K562 (cell line): Measurements from ENCODE around the gene C10orf95. TPM values are rescaled to one million over a fixed set of nuclear protein-coding genes. Genes with fewer than 3 reads are reported as not detected.

Experiments used
- ADNP ChIP-seq: fragments of 200-800 bp; sonication (Bioruptor generic); IDR thresholded peaks from 2 replicates; pipeline ENCODE4 v1.6.1; 2016; ENCODE audit warnings: missing genetic modification characterization, missing compliant biosample characterization
- AFF4 ChIP-seq: sonication (generic); formaldehyde crosslinking; IDR thresholded peaks from 2 replicates; pipeline ENCODE4 v1.8.0; 2023; ENCODE audit warnings: mild to moderate bottlenecking, missing genetic modification reagents
- ARID3A ChIP-seq: IDR thresholded peaks from 2 replicates; pipeline ENCODE4 v1.6.1; 2012; ENCODE audit warnings: low read depth, low read length, improper control_type of control experiment, borderline replicate concordance
- EHMT2 ChIP-seq: fragments of 450-650 bp; IDR thresholded peaks from 2 replicates; pipeline ENCODE4 v1.6.1; 2018; ENCODE audit warnings: antibody characterized with exemption
- ETV6 ChIP-seq, 3 experiments: fragments of 150-350 bp in 1 of 3; sonication (generic) in 1 of 3; formaldehyde crosslinking in 1 of 3; IDR thresholded peaks; 2 replicates each; pipeline versions ENCODE4 v1.6.1 to v1.8.0; 2014 to 2022; ENCODE audit warnings: borderline replicate concordance in 2 of 3, low read depth in 2 of 3, antibody characterized with exemption in 1 of 3, low read length in 1 of 3, mild to moderate bottlenecking in 1 of 3, missing genetic modification reagents in 1 of 3
- FOSL1 ChIP-seq: fragments of 200-800 bp; sonication (Bioruptor generic); conservative IDR thresholded peaks from 2 replicates; pipeline ENCODE4 v1.6.1; 2016; ENCODE audit warnings: missing genetic modification characterization, missing compliant biosample characterization
- HMGN3 ChIP-seq: IDR thresholded peaks from 2 replicates; pipeline ENCODE4 v1.6.1; 2011; ENCODE audit warnings: borderline replicate concordance, low read depth, mild to moderate bottlenecking, mixed read lengths, low read length; ENCODE audit not compliant: insufficient read length; ENCODE audit errors: extremely low read depth
- LEF1 ChIP-seq: fragments of 450-650 bp; IDR thresholded peaks from 2 replicates; pipeline ENCODE4 v1.6.1; 2016; ENCODE audit warnings: mild to moderate bottlenecking
- MBD1 ChIP-seq: fragments of 250-450 bp; sonication (Bioruptor Pico); IDR thresholded peaks from 2 replicates; pipeline ENCODE4 v1.8.0; 2022; ENCODE audit warnings: inconsistent platforms
- NCOA1 ChIP-seq: fragments of 450-650 bp; IDR thresholded peaks from 2 replicates; pipeline ENCODE4 v1.6.1; 2016; ENCODE audit warnings: low read depth
- PCBP1 ChIP-seq: fragments of 200-400 bp; formaldehyde crosslinking; IDR thresholded peaks from 2 replicates; pipeline ENCODE4 v1.6.1; 2018; ENCODE audit warnings: mild to moderate bottlenecking, low read depth, low read length; ENCODE audit not compliant: poor library complexity, severe bottlenecking
- PHF21A ChIP-seq: fragments of 450-650 bp; IDR thresholded peaks from 2 replicates; pipeline ENCODE4 v1.6.1; 2017; ENCODE audit warnings: low read depth, borderline replicate concordance
- SAFB ChIP-seq: fragments of 200-400 bp; formaldehyde crosslinking; IDR thresholded peaks from 2 replicates; pipeline ENCODE4 v1.6.1; 2017; ENCODE audit warnings: low read depth, low read length, borderline replicate concordance
- XRCC5 ChIP-seq: fragments of 200-400 bp; formaldehyde crosslinking; IDR thresholded peaks from 2 replicates; pipeline ENCODE4 v1.6.1; 2017; ENCODE audit warnings: low read depth, mild to moderate bottlenecking, low read length
- ZEB2 ChIP-seq: fragments of 450-650 bp; IDR thresholded peaks from 2 replicates; pipeline ENCODE4 v1.6.1; 2016
- ZKSCAN1 ChIP-seq: fragments of 150-350 bp; IDR thresholded peaks from 2 replicates; pipeline ENCODE4 v1.6.1; 2016; ENCODE audit warnings: low read depth, low read length
- ZNF511 ChIP-seq: sonication (generic); formaldehyde crosslinking; IDR thresholded peaks from 2 replicates; pipeline ENCODE4 v1.8.0; 2022; ENCODE audit warnings: mild to moderate bottlenecking, missing genetic modification reagents
- ZNF561 ChIP-seq: fragments of 450-650 bp; formaldehyde crosslinking; conservative IDR thresholded peaks from 2 replicates; pipeline ENCODE4 v1.4.0; 2020; ENCODE audit warnings: mild to moderate bottlenecking, moderate library complexity
- ZNF740 ChIP-seq, 3 experiments: fragments of 200-800 bp in 1 of 3; sonication (Bioruptor generic) in 1 of 3; sonication (generic) in 1 of 3; formaldehyde crosslinking in 1 of 3; IDR thresholded peaks; 2 replicates each; pipeline versions ENCODE4 v1.6.1 to v1.8.0; 2016 to 2022; ENCODE audit warnings: mild to moderate bottlenecking in 2 of 3, missing compliant biosample characterization in 2 of 3, missing genetic modification characterization in 2 of 3, missing genetic modification reagents in 1 of 3
- polyA plus RNA-seq, 8 experiments: library from polyadenylated mRNA; depleted of rRNA in 4 of 8; stranded (reverse) in 5 of 8; unstranded in 3 of 8; fragments of >200 nt; fragmentation: Nextera tagmentation in 2 of 8; fragmentation: Illumina TruSeq in 1 of 8; extraction: Ambion mirVana in 2 of 8; extraction: Trizol in 1 of 8; gene quantifications; 2 replicates each; pipeline versions ENCODE4 v1.2.1 to v1.2.3, GENCODE V29; 2011 to 2014; ENCODE audit warnings: inconsistent platforms in 1 of 8, missing spikeins in 1 of 8
- total RNA-seq, 7 experiments: library from RNA; depleted of rRNA in 6 of 7; stranded (reverse); fragments of >200 nt in 6 of 7; fragmentation: Illumina TruSeq in 2 of 7; extraction: Trizol in 2 of 7; gene quantifications; 2 replicates each; pipeline versions ENCODE4 v1.2.1 to v1.2.3, GENCODE V29; 2011 to 2021; ENCODE audit warnings: low replicate concordance in 1 of 7

The C10orf95 gene
- total and polyA plus RNA-seq, 9 of the 15 experiments (the other 6 are each of a cell fraction or from before 2014, with no cell fraction given): 0.03 to 0.41 (median 0.17) TPM; not detected in 1

DNA sequence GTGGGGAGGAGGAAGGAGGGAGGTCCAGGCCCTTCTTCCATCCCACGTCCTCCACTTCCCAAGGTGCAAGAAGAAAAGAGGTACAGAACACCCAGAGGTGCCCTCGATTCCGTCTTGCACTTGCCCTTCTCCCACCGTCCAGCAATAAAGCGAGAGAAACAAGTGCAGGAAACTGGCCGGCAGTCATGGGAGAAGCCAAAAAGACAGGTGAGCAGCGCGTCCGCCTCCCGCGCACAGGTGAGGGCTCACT lies 1.3 kb downstream of the C10orf95 start (continued):
- no peak for TF ChIP-seq SAFB
- TF ChIP-seq ETV6 (IDR thresholded peaks at IDR 0.05; ENCODE audit: borderline replicate concordance in 1 of 2, low read depth in 2 of 2, low read length in 1 of 2): no peak
- TF ChIP-seq ETV6 (CRISPR knock-in tag; IDR thresholded peaks at IDR 0.05; ENCODE audit: borderline replicate concordance): no peak
- TF ChIP-seq PHF21A: no peak
- no peak for TF ChIP-seq ARID3A
- TF ChIP-seq ZNF561: no peak
- TF ChIP-seq AFF4 (CRISPR knock-in tag): peak; percentile 78; the same call in 1 of the 2 replicates
- TF ChIP-seq NCOA1: no peak
- TF ChIP-seq FOSL1 (tag): no peak
- no peak for TF ChIP-seq PCBP1
- no peak for TF ChIP-seq EHMT2
- TF ChIP-seq ADNP (tag): no peak
- TF ChIP-seq ZKSCAN1: no peak
- TF ChIP-seq ZEB2: peak; percentile 81
- TF ChIP-seq MBD1 (CRISPR knock-in tag): no peak
- no peak for TF ChIP-seq XRCC5
- TF ChIP-seq LEF1: no peak
- 0 out of 2 replicates have a peak, but pooled peaks have one; percentile 64 for TF ChIP-seq ZNF511 (CRISPR knock-in tag)
- no peak for TF ChIP-seq ZNF740 (CRISPR knock-in tag; IDR thresholded peaks at IDR 0.05)
- no peak for TF ChIP-seq ZNF740 (tag; IDR thresholded peaks at IDR 0.05)
- TF ChIP-seq HMGN3: no peak
